K562 (cell line): ENCODE results near the gene HPS1. TPM values are rescaled to one million over a fixed set of nuclear protein-coding genes. Genes with fewer than 3 reads are reported as not detected.

Experiments
- ARNT ChIP-seq, 2 experiments: fragments of 450-650 bp; IDR thresholded peaks; 2 replicates each; pipeline ENCODE4 v1.6.1; 2016; ENCODE audit warnings: mild to moderate bottlenecking in 1 of 2
- BHLHE40 ChIP-seq: IDR thresholded peaks from 2 replicates; pipeline ENCODE4 v1.6.1; 2011; ENCODE audit warnings: low read length, improper control_type of control experiment
- CBFB ChIP-seq: sonication (generic); formaldehyde crosslinking; IDR thresholded peaks from 2 replicates; pipeline ENCODE4 v1.4.0; 2020; ENCODE audit warnings: mild to moderate bottlenecking, missing genetic modification reagents
- ETV1 ChIP-seq: fragments of 450-650 bp; conservative IDR thresholded peaks from 2 replicates; pipeline ENCODE4 v1.6.1; 2016; ENCODE audit warnings: missing genetic modification characterization, control low read depth, low read depth, missing compliant biosample characterization
- JUNB ChIP-seq: fragments of 450-650 bp; formaldehyde crosslinking; conservative IDR thresholded peaks from 2 replicates; pipeline ENCODE4 v1.4.0; 2020; ENCODE audit warnings: mild to moderate bottlenecking
- JUND ChIP-seq, 2 experiments: IDR thresholded peaks; 2 replicates in 1 of 2; 3 replicates in 1 of 2; pipeline ENCODE4 v1.6.1; 2011; ENCODE audit warnings: borderline replicate concordance in 2 of 2, low read depth in 2 of 2, low read length in 2 of 2, improper control_type of control experiment in 1 of 2, missing biosample characterization in 1 of 2, missing genetic modification characterization in 1 of 2, missing genetic modification reagents in 1 of 2
- KDM5B ChIP-seq: fragments of 200-600 bp; sonication (generic); IDR thresholded peaks from 2 replicates; pipeline ENCODE4 v1.6.1; 2012; ENCODE audit warnings: low read depth, mild to moderate bottlenecking, moderate library complexity, low read length, control low read depth, inconsistent platforms; ENCODE audit not compliant: insufficient replicate concordance
- PYGO2 ChIP-seq: fragments of 450-650 bp; IDR thresholded peaks from 2 replicates; pipeline ENCODE4 v1.6.1; 2016; ENCODE audit warnings: mild to moderate bottlenecking, missing genetic modification characterization, moderate library complexity, missing compliant biosample characterization
- SAFB ChIP-seq: fragments of 200-400 bp; formaldehyde crosslinking; IDR thresholded peaks from 2 replicates; pipeline ENCODE4 v1.6.1; 2017; ENCODE audit warnings: low read depth, low read length, borderline replicate concordance
- SMC3 ChIP-seq: conservative IDR thresholded peaks from 2 replicates; pipeline ENCODE4 v1.6.1; 2011; ENCODE audit warnings: low read depth, low read length, improper control_type of control experiment; ENCODE audit not compliant: insufficient read depth
- STAG1 ChIP-seq: sonication (generic); formaldehyde crosslinking; IDR thresholded peaks from 2 replicates; pipeline ENCODE4 v1.5.0; 2020; ENCODE audit warnings: missing genetic modification reagents, borderline replicate concordance
- ZFP1 ChIP-seq: fragments of 450-650 bp; formaldehyde crosslinking; IDR thresholded peaks from 2 replicates; pipeline ENCODE4 v1.4.0; 2020; ENCODE audit warnings: mild to moderate bottlenecking, mixed read lengths
- ZNF445 ChIP-seq: fragments of 250-450 bp; sonication (Bioruptor Pico); IDR thresholded peaks from 2 replicates; pipeline ENCODE4 v1.4.0; 2020; ENCODE audit warnings: low read depth, mild to moderate bottlenecking, moderate library complexity
- polyA plus RNA-seq, 8 experiments: library from polyadenylated mRNA; depleted of rRNA in 4 of 8; stranded (reverse) in 5 of 8; unstranded in 3 of 8; fragments of >200 nt; fragmentation: Nextera tagmentation in 2 of 8; fragmentation: Illumina TruSeq in 1 of 8; extraction: Ambion mirVana in 2 of 8; extraction: Trizol in 1 of 8; gene quantifications; 2 replicates each; pipeline versions ENCODE4 v1.2.1 to v1.2.3, GENCODE V29; 2011 to 2014; ENCODE audit warnings: inconsistent platforms in 1 of 8, missing spikeins in 1 of 8
- total RNA-seq, 7 experiments: library from RNA; depleted of rRNA in 6 of 7; stranded (reverse); fragments of >200 nt in 6 of 7; fragmentation: Illumina TruSeq in 2 of 7; extraction: Trizol in 2 of 7; gene quantifications; 2 replicates each; pipeline versions ENCODE4 v1.2.1 to v1.2.3, GENCODE V29; 2011 to 2021; ENCODE audit warnings: low replicate concordance in 1 of 7
- TF ChIP-seq, protein P1 (sequence below), 3 experiments: IDR thresholded peaks in 2 of 3; conservative IDR thresholded peaks in 1 of 3; 2 replicates each; pipeline ENCODE4 v1.5.1; 2011 to 2012; ENCODE audit warnings: low read length in 3 of 3, mild to moderate bottlenecking in 3 of 3, control low read depth in 2 of 3, improper control_type of control experiment in 1 of 3, inconsistent platforms in 1 of 3, low read depth in 1 of 3, mixed read lengths in 1 of 3, moderate library complexity in 1 of 3; ENCODE audit not compliant: insufficient read depth in 2 of 3
- TF ChIP-seq, protein P2 (sequence below): fragments of 450-650 bp; formaldehyde crosslinking; IDR thresholded peaks from 2 replicates; pipeline ENCODE4 v1.4.0; 2020; ENCODE audit warnings: mild to moderate bottlenecking, moderate library complexity
- TF ChIP-seq, protein P3 (sequence below): fragments of 450-650 bp; IDR thresholded peaks from 2 replicates; pipeline ENCODE4 v1.6.1; 2016; ENCODE audit warnings: mild to moderate bottlenecking
- TF ChIP-seq, protein P4 (sequence below): fragments of 250-450 bp; sonication (Bioruptor Pico); IDR thresholded peaks from 2 replicates; pipeline ENCODE4 v1.8.0; 2021; ENCODE audit warnings: mild to moderate bottlenecking, moderate library complexity
- TF ChIP-seq, protein P5 (sequence below): sonication (generic); formaldehyde crosslinking; IDR thresholded peaks from 2 replicates; pipeline ENCODE4 v1.9.0; 2022; ENCODE audit warnings: mild to moderate bottlenecking, missing genetic modification reagents

Gene HPS1
- total and polyA plus RNA-seq, 9 of the 15 experiments (the other 6 are each of a cell fraction or from before 2014, with no cell fraction given), result 18.1 to 43.6 (median 26.3) TPM

DNA sequence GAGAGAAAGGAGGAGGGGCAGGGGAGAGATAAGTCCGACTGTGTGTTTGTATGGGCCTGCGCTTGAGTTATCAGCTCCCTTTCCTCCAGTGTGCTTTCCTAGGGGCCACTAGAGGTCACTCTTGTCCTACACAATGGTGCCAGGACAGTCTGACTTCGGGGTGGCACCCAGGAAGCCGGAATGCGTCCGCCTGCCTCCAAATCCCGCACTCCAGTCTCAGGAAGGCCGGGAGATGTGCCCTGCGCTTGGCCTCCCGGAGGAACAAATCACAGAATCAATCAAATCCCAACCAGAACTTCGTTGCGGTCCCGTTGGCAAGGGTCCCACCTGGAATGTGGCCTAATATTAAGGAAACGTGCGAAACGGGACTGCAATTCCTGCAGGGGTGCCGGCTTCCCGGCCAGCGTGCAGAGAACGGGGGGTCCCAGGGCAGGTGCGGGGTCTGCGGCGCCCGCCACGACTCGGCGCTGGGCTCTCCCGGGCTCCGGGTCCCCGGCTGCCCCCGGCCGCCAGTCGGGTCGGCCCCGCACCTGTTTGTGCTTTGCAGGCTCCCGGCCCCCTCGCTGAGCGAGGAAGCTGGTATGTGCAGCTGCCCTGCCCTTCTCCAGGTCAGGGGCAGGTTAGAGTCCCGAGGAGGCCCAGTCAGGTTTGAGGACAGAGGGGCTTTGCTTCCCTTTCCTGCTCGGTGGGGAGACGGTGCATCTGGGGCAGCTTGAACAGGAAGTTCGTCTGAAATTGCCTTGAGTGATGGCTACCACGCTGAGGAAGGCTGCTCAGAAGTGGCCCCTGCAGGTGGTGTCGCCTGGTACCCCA is 21.0 kb upstream of the HPS1 start (continued):
- TF ChIP-seq, protein P1, sequence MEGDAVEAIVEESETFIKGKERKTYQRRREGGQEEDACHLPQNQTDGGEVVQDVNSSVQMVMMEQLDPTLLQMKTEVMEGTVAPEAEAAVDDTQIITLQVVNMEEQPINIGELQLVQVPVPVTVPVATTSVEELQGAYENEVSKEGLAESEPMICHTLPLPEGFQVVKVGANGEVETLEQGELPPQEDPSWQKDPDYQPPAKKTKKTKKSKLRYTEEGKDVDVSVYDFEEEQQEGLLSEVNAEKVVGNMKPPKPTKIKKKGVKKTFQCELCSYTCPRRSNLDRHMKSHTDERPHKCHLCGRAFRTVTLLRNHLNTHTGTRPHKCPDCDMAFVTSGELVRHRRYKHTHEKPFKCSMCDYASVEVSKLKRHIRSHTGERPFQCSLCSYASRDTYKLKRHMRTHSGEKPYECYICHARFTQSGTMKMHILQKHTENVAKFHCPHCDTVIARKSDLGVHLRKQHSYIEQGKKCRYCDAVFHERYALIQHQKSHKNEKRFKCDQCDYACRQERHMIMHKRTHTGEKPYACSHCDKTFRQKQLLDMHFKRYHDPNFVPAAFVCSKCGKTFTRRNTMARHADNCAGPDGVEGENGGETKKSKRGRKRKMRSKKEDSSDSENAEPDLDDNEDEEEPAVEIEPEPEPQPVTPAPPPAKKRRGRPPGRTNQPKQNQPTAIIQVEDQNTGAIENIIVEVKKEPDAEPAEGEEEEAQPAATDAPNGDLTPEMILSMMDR (IDR thresholded peaks at IDR 0.05 in 2 of 3, conservative IDR thresholded peaks at IDR 0.05 in 1 of 3; ENCODE audit: insufficient read depth in 2 of 3, low read depth in 1 of 3, low read length in 3 of 3), result peak; percentile 76 to 82 (median 81)
- TF ChIP-seq JUND (IDR thresholded peaks at IDR 0.05; ENCODE audit: borderline replicate concordance, low read depth, low read length) (no peak; the same call in 1 of the 2 replicates), JUND (tag; IDR thresholded peaks at IDR 0.05; ENCODE audit: borderline replicate concordance, low read depth, low read length) (0 out of 3 replicates have a peak, but pooled peaks have one; percentile 6), BHLHE40 (no peak), SMC3 (peak; percentile 67), CBFB (CRISPR knock-in tag) (no peak), STAG1 (no peak), PYGO2 (no peak), ARNT (IDR thresholded peaks at IDR 0.05) (0 out of 4 replicates have a peak, but pooled peaks of 1 of the 2 experiments have one; percentile 1), ZNF445 (CRISPR knock-in tag) (no peak), KDM5B (no peak), ETV1 (tag) (0 out of 2 replicates have a peak, but pooled peaks have one; percentile 10), ZFP1 (no peak), JUNB (CRISPR knock-in tag) (no peak), SAFB (no peak)
- TF ChIP-seq, protein P2, sequence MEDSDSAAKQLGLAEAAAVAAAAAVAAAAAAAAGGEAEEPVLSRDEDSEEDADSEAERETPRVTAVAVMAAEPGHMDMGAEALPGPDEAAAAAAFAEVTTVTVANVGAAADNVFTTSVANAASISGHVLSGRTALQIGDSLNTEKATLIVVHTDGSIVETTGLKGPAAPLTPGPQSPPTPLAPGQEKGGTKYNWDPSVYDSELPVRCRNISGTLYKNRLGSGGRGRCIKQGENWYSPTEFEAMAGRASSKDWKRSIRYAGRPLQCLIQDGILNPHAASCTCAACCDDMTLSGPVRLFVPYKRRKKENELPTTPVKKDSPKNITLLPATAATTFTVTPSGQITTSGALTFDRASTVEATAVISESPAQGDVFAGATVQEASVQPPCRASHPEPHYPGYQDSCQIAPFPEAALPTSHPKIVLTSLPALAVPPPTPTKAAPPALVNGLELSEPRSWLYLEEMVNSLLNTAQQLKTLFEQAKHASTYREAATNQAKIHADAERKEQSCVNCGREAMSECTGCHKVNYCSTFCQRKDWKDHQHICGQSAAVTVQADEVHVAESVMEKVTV (CRISPR knock-in tag), result peak; percentile 56; the same call in 1 of the 2 replicates
- TF ChIP-seq, protein P3, sequence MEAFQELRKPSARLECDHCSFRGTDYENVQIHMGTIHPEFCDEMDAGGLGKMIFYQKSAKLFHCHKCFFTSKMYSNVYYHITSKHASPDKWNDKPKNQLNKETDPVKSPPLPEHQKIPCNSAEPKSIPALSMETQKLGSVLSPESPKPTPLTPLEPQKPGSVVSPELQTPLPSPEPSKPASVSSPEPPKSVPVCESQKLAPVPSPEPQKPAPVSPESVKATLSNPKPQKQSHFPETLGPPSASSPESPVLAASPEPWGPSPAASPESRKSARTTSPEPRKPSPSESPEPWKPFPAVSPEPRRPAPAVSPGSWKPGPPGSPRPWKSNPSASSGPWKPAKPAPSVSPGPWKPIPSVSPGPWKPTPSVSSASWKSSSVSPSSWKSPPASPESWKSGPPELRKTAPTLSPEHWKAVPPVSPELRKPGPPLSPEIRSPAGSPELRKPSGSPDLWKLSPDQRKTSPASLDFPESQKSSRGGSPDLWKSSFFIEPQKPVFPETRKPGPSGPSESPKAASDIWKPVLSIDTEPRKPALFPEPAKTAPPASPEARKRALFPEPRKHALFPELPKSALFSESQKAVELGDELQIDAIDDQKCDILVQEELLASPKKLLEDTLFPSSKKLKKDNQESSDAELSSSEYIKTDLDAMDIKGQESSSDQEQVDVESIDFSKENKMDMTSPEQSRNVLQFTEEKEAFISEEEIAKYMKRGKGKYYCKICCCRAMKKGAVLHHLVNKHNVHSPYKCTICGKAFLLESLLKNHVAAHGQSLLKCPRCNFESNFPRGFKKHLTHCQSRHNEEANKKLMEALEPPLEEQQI, result 0 out of 2 replicates have a peak, but pooled peaks have one; percentile 1
- TF ChIP-seq, protein P4, sequence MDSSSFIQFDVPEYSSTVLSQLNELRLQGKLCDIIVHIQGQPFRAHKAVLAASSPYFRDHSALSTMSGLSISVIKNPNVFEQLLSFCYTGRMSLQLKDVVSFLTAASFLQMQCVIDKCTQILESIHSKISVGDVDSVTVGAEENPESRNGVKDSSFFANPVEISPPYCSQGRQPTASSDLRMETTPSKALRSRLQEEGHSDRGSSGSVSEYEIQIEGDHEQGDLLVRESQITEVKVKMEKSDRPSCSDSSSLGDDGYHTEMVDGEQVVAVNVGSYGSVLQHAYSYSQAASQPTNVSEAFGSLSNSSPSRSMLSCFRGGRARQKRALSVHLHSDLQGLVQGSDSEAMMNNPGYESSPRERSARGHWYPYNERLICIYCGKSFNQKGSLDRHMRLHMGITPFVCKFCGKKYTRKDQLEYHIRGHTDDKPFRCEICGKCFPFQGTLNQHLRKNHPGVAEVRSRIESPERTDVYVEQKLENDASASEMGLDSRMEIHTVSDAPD, result no peak
- TF ChIP-seq, protein P5, sequence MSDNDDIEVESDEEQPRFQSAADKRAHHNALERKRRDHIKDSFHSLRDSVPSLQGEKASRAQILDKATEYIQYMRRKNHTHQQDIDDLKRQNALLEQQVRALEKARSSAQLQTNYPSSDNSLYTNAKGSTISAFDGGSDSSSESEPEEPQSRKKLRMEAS (CRISPR knock-in tag), result no peak; the same call in 1 of the 2 replicates
